Loucy (cell line): ENCODE measurements around the gene NCDN.
A peak's percentile ranks its signal among the peaks of the same experiment; 100 is the strongest.

ENCODE experiments used
- EZH2phosphoT487 ChIP-seq: fragments of 200-600 bp; IDR thresholded peaks from 2 replicates; pipeline ENCODE4 v1.6.1; 2018; ENCODE audit warnings: antibody characterized with exemption, mild to moderate bottlenecking, moderate library complexity, borderline replicate concordance
- TF ChIP-seq, protein P1 (sequence below): fragments of 200-600 bp; sonication (generic); conservative IDR thresholded peaks from 2 replicates; pipeline ENCODE4 v1.5.1; 2014; ENCODE audit warnings: mild to moderate bottlenecking, antibody characterized with exemption, low read length

DNA sequence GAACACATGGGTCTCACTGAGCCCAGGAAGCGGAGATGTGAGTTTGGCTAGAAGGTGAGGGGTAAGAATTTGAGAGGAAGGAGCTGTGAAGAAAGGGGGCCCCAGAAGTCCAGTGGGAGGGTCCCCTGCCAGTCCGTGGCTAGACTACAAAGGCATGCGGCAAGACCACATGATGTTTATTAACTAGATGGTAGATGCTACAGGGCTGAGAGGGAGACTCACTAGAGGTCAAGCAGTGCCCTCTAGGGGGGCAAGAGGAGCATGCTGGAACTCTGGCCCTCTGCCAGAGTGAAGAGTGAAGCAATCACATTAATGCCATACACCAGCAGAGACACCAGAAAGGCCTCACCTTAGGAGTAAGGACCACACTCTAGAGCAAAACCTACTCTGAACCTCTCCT lies 12.6 kb upstream of the NCDN start:
- TF ChIP-seq, protein P1, sequence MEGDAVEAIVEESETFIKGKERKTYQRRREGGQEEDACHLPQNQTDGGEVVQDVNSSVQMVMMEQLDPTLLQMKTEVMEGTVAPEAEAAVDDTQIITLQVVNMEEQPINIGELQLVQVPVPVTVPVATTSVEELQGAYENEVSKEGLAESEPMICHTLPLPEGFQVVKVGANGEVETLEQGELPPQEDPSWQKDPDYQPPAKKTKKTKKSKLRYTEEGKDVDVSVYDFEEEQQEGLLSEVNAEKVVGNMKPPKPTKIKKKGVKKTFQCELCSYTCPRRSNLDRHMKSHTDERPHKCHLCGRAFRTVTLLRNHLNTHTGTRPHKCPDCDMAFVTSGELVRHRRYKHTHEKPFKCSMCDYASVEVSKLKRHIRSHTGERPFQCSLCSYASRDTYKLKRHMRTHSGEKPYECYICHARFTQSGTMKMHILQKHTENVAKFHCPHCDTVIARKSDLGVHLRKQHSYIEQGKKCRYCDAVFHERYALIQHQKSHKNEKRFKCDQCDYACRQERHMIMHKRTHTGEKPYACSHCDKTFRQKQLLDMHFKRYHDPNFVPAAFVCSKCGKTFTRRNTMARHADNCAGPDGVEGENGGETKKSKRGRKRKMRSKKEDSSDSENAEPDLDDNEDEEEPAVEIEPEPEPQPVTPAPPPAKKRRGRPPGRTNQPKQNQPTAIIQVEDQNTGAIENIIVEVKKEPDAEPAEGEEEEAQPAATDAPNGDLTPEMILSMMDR, result peak; percentile 88
- TF ChIP-seq EZH2phosphoT487, result no peak
